Measurements from ENCODE around the gene LRRC42.

Gene LRRC42

DNA sequence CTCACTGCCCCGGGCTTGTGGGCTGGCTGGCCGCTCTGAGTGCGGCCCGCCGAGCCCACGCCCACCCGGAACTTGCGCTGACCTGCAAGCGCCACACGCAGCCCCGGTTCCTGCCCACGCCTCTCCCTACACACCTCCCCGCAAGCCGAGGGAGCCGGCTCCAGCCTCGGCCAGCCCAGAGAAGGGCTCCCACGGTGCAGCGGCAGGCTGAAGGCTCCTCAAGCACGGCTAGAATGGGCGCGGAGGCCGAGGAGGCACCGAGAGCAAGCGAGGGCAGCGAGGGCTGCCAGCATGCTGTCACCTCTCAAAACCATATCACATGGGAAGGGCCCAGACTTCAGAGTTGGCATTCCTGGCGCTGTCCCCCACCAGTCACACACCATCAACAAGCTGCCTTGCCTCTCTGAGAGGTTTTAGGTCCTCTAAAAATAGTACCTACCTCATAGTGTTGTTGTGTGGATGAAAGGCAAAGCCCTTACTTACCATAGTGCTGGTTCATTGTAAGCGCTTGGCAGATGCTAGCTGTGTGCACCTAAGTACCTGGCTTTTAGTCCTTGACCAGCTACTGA is 58.4 kb downstream of the LRRC42 start:
- DNase-seq (ENCODE audit: low read depth in 2 of 2), result no peak

DNA sequence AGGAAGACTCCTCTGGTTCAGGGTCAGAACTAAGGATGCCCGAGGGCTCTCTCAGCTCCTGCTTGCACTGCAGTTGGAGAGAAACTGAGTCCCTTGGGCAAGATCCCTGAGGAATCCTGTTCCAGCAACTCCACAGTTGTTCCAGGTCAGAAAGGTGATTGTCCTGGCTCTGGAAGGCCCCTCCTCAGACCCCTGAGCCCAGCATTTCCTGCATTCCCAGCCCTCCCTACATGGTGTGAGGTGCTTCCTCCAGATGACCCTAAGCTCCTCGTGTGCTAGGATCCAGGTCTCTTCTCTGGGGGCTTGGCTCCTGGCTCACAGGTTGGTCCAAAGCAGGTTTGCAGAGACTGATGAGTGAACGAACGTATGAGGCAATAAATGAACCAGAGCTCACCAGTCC is 60.4 kb downstream of the LRRC42 start:
- DNase-seq (ENCODE audit: low read depth in 2 of 2), result no peak

DNA sequence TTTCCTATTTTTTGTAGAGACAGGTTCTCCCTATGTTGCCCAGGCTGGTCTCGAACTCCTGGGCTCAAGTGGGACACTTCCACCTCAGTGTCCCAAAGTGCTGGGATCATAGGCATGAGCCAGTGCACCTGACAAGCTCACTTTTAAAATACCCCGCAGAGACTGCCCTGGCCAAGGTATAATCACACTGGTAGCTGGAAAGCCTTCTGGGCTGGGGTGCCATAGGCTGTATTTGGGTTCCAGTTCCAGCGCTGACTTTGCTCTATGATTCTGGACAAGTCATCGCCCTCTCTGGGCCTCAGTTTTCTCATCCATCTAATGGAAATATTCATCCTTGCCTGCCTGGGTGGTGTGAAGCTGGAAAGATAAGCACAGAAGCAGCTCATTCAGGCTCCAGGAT is 61.5 kb downstream of the LRRC42 start:
- no peak for DNase-seq (ENCODE audit: low read depth in 2 of 2)

DNA sequence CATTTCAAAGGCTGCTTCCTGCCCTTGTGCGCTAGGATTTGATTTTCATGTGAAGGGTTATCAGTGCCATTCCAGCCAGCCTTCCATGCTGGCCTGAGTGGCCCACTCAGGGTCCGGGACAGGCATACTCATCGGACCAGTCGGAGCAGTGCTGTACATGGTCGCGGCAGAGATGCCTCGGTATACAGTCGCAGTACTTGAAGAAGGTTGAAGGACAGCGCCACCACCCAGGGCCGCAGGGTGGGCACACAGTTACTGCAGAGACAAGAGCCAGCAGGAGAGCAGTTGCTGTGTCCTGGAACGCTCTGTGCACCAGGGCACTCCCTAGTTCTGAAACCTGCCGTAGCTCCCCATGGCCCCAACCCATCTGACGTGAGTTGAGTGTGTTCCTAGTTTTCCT is 62.7 kb downstream of the LRRC42 start:
- no peak for DNase-seq (ENCODE audit: low read depth in 2 of 2)

DNA sequence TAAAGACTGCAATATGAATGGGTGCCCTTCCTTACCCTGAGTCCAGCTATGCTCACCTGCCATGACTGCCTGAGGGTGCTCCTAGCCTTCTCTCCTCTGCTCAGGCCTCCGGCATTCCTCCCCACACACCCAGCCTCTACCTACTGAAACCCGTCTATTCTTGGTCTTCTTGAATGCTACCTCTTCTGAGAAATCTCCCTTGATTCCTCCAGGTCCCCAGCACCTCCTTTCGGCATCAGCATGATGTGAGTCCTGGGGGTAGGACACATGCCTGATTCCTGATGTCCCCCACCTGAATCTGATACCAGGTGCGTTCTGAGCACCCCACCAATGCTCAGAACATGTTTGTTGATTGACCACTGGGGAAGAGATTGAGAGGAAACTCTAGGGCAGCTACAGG is 63.3 kb downstream of the LRRC42 start:
- DNase-seq (ENCODE audit: low read depth in 2 of 2), result no peak

DNA sequence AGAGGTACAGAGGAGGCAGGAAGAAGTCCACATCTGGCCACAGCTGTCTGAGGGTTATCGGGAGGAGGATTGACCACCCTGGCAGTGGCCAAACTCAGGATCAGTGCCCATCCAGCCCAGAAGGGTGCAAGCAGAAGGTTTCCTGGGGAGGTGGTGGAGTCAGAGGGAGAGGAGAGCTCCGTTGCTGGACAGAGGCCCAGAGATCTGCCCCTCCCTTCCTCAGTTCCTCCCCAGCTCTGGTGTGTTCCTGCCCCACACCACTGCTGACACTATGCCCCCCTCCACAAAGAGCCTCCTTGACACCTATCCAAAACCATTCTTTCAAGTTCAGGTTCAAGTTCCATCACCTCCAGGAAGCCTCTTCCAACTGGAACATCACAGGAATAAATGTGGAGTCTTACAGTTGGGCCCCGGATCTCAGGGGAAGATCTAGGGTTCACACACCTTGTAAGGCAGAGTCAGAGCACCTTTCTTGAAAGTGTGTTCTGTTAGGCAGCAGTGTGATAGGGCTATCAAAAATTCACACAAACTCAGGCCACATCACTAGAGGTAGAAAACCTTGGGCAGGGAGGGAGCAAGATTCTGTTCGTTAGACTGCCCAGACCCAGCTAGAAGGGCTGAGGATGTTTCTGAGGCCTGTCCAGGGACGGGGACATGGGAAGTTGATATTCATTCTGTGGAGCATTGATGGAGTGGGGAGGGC is 64.4 kb downstream of the LRRC42 start:
- DNase-seq (ENCODE audit: low read depth in 2 of 2), result no peak

DNA sequence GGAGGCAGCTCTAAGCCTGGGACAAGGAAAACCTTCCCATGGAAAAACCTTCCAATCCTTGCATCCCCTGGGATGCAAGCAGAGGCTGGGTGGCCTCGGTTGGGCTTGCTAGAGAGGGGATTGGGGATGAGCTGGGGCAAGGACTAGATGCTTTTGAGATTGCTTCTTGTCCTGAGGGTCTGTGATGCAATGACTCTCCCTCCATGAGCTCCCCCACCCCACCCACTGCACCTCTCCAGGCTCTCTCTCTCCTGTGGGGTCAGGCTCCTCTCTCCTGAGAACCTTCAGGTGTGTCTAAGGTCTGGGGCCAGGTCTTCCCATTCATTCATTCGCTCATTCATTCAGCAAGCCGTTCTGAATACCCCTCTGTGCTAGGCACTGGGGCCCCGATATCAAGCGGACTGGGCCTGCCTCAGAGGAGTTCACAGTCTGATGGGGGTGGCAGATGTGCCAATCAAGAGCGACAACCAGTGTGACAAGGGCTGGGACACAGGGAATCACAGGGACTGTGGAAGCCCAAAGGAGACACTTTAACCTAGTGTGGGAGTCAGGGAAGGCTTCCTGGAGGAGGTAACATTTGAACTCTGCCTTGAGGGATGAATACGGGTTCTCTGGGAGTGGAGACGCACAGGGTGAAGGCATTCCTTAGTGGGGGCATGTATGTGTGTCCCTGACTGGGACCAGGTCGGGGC is 65.3 kb downstream of the LRRC42 start:
- DNase-seq (ENCODE audit: low read depth in 2 of 2), result no peak

DNA sequence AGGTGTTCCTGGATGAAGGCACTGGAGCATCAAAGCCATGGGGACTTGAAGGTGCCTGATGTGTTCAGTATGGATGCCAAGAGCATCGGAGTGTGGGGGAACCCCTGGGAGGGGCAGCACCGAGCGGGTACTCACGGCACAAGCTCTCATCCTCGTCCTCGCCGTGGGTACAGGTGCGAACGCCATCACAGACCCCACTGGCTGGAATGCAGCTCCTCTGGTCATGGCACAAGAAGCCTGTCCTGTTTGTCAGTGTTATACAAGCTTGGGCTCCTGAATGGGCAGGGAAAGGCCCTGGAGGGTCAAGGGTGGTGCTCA is 65.8 kb downstream of the LRRC42 start:
- DNase-seq (ENCODE audit: low read depth in 2 of 2), result no peak

DNA sequence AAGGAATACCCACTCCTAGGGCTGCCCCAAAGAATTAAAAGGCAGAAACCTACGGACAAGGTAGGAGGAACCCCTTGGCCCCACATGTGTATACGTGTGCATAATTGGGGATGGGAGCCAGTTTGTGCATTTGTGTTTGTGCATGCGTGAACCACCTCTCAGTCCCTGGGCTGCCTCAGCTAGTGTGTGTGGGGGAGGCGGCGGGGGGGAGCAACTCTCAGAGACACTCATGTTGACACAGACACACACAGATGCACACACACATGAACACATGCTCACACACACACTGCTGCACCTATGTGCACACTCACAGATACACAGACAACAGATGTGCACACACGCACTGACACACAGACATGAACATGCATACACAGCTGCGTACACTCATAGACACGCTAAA is 66.7 kb downstream of the LRRC42 start:
- no peak for DNase-seq (ENCODE audit: low read depth in 2 of 2)

DNA sequence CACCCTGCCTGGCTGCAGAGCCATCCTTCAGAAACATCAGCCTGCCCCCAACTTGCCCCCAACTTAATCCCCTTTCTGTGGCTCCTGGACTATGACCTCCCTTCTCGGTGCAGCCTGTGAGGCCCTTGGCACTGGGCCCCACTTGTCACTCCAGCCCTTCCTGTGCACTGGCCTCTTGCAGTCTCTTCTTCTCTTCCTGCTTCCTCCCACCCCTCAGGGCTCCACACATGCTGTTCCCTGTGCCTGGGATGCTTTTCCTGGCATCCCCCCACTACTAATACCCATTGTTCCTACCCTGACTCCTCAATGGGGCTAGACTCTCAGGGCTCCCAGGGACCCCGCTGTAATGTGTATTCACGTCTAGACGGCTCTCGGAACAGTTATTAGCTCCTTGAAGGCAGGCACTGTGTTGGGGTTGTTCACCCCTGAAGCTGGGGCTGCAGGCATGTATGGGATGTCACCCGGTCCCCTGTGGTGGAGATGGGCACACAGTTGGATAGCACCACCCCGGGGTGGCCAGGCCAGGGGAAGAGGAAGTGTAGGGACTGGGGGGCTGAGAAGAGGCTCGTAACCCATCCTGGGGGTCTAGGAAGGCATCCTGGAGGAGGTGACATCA is 67.4 kb downstream of the LRRC42 start:
- DNase-seq (ENCODE audit: low read depth in 2 of 2), result no peak

DNA sequence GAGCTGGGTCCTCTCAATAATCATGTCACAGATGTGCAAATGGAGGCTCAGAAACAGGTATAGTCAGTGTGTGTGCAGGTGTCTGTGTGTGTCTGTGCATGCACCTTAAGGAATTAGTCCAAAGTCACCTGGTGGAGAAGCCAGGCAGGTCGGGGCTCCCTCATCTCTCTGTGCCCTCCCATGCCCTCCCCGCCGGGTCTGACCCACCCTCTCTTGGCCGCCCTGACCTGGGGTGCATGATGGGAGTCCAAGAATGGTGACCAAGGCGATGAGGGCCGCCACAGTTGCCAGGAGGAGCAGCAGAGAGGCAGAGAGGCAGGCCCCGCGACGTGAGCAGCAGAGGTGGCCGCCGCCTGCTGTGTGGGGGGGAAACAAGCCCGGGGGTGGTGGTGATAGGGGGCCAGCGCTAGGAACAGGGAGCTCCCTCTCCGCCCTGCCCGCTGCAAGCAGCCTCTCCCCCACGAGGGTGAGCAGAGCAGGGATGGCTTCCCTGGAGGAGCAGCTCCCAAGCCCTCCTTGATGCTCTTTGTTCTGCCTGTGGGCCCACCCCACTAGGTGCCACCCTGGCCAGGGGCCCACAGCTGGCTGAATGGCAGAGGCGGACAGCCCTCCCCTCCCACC is 68.0 kb downstream of the LRRC42 start:
- no peak for DNase-seq (ENCODE audit: low read depth in 2 of 2)

DNA sequence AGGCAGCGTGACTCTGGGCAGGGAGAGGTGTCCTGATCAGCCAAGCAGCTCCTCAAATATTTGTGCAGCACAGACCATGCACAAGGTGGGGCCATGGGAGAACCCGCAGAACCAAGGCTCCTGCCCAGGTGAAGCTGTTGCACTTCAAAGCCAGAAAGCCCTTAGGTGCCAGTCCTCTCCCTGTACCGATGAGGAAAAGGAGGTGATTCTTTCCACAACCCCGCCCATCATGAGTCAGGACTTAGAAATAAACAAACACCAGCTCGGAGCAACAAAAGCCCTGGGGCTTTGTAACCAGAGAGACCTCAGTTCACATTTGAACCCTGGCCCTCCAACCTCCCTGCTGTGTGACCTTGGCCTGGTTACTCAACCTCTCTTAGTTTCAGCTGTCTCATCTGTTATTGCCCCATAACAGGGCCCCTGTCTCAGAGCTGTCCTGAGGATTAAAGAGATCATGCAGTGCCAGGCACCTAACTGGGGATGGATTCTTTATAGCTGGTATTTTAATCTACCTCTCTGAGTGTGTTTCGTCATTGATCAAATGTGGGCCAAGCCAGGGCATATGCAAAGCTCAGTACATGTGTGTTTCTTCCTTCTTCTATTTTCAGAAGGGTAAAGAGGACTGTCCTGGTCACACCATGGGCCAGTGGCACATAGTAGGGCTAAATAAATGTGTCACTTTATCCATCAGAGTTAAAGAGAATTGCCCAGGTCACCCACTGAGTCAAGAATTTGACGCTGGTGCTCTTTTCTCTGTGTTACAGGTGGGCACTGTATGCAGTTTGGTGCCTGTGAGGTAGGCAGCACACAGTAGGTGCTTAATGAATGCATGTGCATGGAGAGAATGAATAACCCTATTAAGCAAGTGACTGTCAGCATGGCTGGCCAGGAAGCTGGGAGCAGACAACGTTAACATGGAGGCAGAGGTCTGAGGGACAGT is 70.5 kb downstream of the LRRC42 start:
- DNase-seq (ENCODE audit: low read depth in 2 of 2), result no peak
